Spleen (tissue), 11 donors: ENCODE results near the gene NUTF2. TPM values are rescaled to one million over a fixed set of nuclear protein-coding genes. Genes with fewer than 3 reads are reported as not detected.

Source experiments
- DNase-seq: peaks from one replicate; pipeline ENCODE4 v3.0.0-alpha.2; 2020
- H3K27ac ChIP-seq, 8 donors: fragments of 200-600 bp; sonication (generic) in 7 of 8; 1 replicate in 4 of 8; 2 replicates in 4 of 8; pipeline versions ENCODE4 v1.5.0 to v1.8.0; 2016 to 2021; ENCODE audit warnings: inconsistent platforms in 4 of 8, mild to moderate bottlenecking in 4 of 8, moderate library complexity in 1 of 8
- H3K27me3 ChIP-seq, 7 donors: fragments of 200-600 bp; sonication (generic) in 6 of 7; replicated peaks in 1 of 7; 1 replicate in 4 of 7; 2 replicates in 3 of 7; pipeline versions ENCODE4 v1.5.0 to v1.8.0; 2016 to 2021; ENCODE audit warnings: inconsistent platforms in 3 of 7, mild to moderate bottlenecking in 1 of 7
- H3K36me3 ChIP-seq, 6 donors: fragments of 200-600 bp; sonication (generic) in 5 of 6; 1 replicate in 4 of 6; 2 replicates in 2 of 6; pipeline versions ENCODE4 v1.5.0 to v1.8.0; 2016 to 2021; ENCODE audit warnings: inconsistent platforms in 2 of 6
- H3K4me1 ChIP-seq, 6 donors: fragments of 200-600 bp; sonication (generic) in 5 of 6; 1 replicate in 3 of 6; 2 replicates in 3 of 6; pipeline versions ENCODE4 v1.5.0 to v1.8.0; 2016 to 2021; ENCODE audit warnings: inconsistent platforms in 3 of 6
- H3K4me3 ChIP-seq, 8 donors: fragments of 200-600 bp; sonication (generic) in 7 of 8; 1 replicate in 4 of 8; 2 replicates in 4 of 8; pipeline versions ENCODE4 v1.5.0 to v1.8.0; 2016 to 2021; ENCODE audit warnings: inconsistent platforms in 4 of 8, mild to moderate bottlenecking in 4 of 8, moderate library complexity in 2 of 8
- H3K9me3 ChIP-seq, 8 donors: fragments of 200-600 bp; sonication (generic) in 7 of 8; 1 replicate in 4 of 8; 2 replicates in 4 of 8; pipeline versions ENCODE4 v1.5.0 to v1.8.0; 2016 to 2021; ENCODE audit warnings: inconsistent platforms in 4 of 8
- CTCF ChIP-seq, 11 experiments: fragments of 200-600 bp in 7 of 11; fragments of 450-650 bp in 4 of 11; sonication (generic) in 4 of 11; IDR thresholded peaks in 8 of 11; conservative IDR thresholded peaks in 3 of 11; 1 replicate in 7 of 11; 2 replicates in 4 of 11; pipeline versions ENCODE4 v1.4.0 to v1.8.0; 2016 to 2021; ENCODE audit warnings: antibody characterized with exemption in 11 of 11, inconsistent platforms in 4 of 11, mild to moderate bottlenecking in 1 of 11
- POLR2A ChIP-seq, 3 donors: fragments of 450-650 bp; IDR thresholded peaks; one replicate each; pipeline ENCODE4 v1.5.1; 2017; ENCODE audit warnings: antibody characterized with exemption in 3 of 3, mild to moderate bottlenecking in 1 of 3
- POLR2AphosphoS5 ChIP-seq, 3 donors: sonication (generic); formaldehyde crosslinking; IDR thresholded peaks; one replicate each; pipeline ENCODE4 v1.5.1; 2017; ENCODE audit warnings: antibody characterized with exemption in 3 of 3
- WGBS, 5 donors: extraction: QIAGEN DNeasy Blood & Tissue Kit in 3 of 5; methylation state at CpG; one replicate each; pipeline versions ENCODE4 v1.1.5 to v1.1.7; 2013 to 2018; 5-methylcytosine and 5-hydroxymethylcytosine counted together
- intact Hi-C: fragments of 100-400 bp; cut with DNase I; formaldehyde crosslinking; loops from one replicate; pipeline ENCODE4 v1.15.0; 2023; ENCODE audit warnings: low total_unique reads
- polyA plus RNA-seq, 3 donors: library from polyadenylated mRNA; stranded (reverse); fragments of 200-250 nt; gene quantifications; one replicate each; pipeline ENCODE4 v1.2.1, GENCODE V29; 2013
- total RNA-seq, 7 donors: library from RNA; depleted of rRNA in 3 of 7; stranded (reverse); fragments of >200 nt in 3 of 7; fragmentation: NEBNext Ultra II Directional in 4 of 7; extraction: Animal tissue kit (Norgen Biotek cat#: 25700) in 4 of 7; gene quantifications; one replicate each; pipeline versions ENCODE4 v1.1.0 to v1.2.1, GENCODE V29; 2016 to 2021
- donor health status: healthy with polysubstance abuse.
- donor health status: DM: no; HTN: no; CAD: no; lungs with moderate emphysema.
- donor health status: DM: no; HTN: no; CAD: no.
- donor health status: Bipolar disorder and iron deficiency.
- donor health status: healthy.
- donor health status: DM: no; HTN: no; CAD: no.
- donor health status: DM: yes; HTN: yes; CAD: no.

NUTF2 gene
- total and polyA plus RNA-seq, 10 donors = 38.8 to 116 (median 52.6) TPM

GRCh38 chr16:67825119-67825518 lies 21.6 kb upstream of the NUTF2 start:
- H3K4me1 ChIP-seq = no peaks in the 10 kb centered on the region
- no peaks in the 10 kb centered on the region for H3K9me3 ChIP-seq
- no peak overlapping the region for H3K4me3 ChIP-seq
- intact Hi-C loops = no loop called here
- no peak for DNase-seq
- no peaks in the 10 kb centered on the region for H3K27me3 ChIP-seq
- H3K36me3 ChIP-seq = peaks cover 0 to 47% (median 34%) of the 10 kb centered on the region in 6 donors
- 90 to 93% (median 92%) methylated on average over 7 to 8 of the region's 8 CpGs for WGBS, 5 donors
- no peak overlapping the region for H3K27ac ChIP-seq
- TF ChIP-seq POLR2AphosphoS5 (IDR thresholded peaks at IDR 0.05) (no peak), CTCF (IDR thresholded peaks at IDR 0.05 in 8 of 11, conservative IDR thresholded peaks at IDR 0.05 in 3 of 11) (no peak), POLR2A (IDR thresholded peaks at IDR 0.05) (no peak)

- WGBS, 5 donors = 93 to 97% (median 96%) methylated on average over 3 to 14 of the region's 14 CpGs
- Histone ChIP-seq H3K36me3 (peaks cover 0 to 55% (median 41%) of the 10 kb centered on the region in 6 donors), H3K4me3 (no peak overlapping the region), H3K4me1 (no peaks in the 10 kb centered on the region), H3K9me3 (no peaks in the 10 kb centered on the region), H3K27me3 (no peaks in the 10 kb centered on the region), H3K27ac (no peak overlapping the region)
- no peak for DNase-seq
- TF ChIP-seq POLR2AphosphoS5 (IDR thresholded peaks at IDR 0.05) = no peak
- TF ChIP-seq POLR2A (IDR thresholded peaks at IDR 0.05) = no peak
- TF ChIP-seq CTCF (IDR thresholded peaks at IDR 0.05 in 8 of 11, conservative IDR thresholded peaks at IDR 0.05 in 3 of 11) = no peak
- intact Hi-C loops = no loop called here
Measured at GRCh38 chr16:67825906-67826305, 20.8 kb upstream of the NUTF2 start.

GRCh38 chr16:67828651-67829050 lies 18.1 kb upstream of the NUTF2 start:
- Histone ChIP-seq H3K4me1 (peaks cover 8 to 20% (median 13%) of the 10 kb centered on the region in 6 donors), H3K27ac (no peak overlapping the region), H3K4me3 (no peak overlapping the region), H3K27me3 (no peaks in the 10 kb centered on the region), H3K36me3 (peaks cover 0 to 69% (median 54%) of the 10 kb centered on the region in 6 donors), H3K9me3 (no peaks in the 10 kb centered on the region)
- no peak for DNase-seq
- 92 to 100% (median 95%) methylated on average over 4 of the region's 4 CpGs for WGBS, 5 donors
- TF ChIP-seq POLR2AphosphoS5 (IDR thresholded peaks at IDR 0.05) = no peak
- no peak for TF ChIP-seq POLR2A (IDR thresholded peaks at IDR 0.05)
- TF ChIP-seq CTCF (IDR thresholded peaks at IDR 0.05 in 8 of 11, conservative IDR thresholded peaks at IDR 0.05 in 3 of 11) = no peak
- intact Hi-C loops = no loop called here

- no peak for TF ChIP-seq POLR2AphosphoS5 (IDR thresholded peaks at IDR 0.05)
- no peak for TF ChIP-seq CTCF (IDR thresholded peaks at IDR 0.05 in 8 of 11, conservative IDR thresholded peaks at IDR 0.05 in 3 of 11)
- peaks cover 0 to 43% (median 41%) of the 10 kb centered on the region in 6 donors for H3K36me3 ChIP-seq
- intact Hi-C loops = no loop called here
- WGBS, 5 donors = 0 to 8% (median 2%) methylated on average over 3 of the region's 3 CpGs
- peak overlapping the region; percentile 52 to 97 (median 90) for H3K4me3 ChIP-seq
- no peaks in the 10 kb centered on the region for H3K9me3 ChIP-seq
- peak overlapping the region in 5 of 8 donors; percentile 62 to 85 (median 74) for H3K27ac ChIP-seq
- peaks cover 8 to 30% (median 19%) of the 10 kb centered on the region in 6 donors for H3K4me1 ChIP-seq
- DNase-seq = no peak
- H3K27me3 ChIP-seq = no peaks in the 10 kb centered on the region
Measured at GRCh38 chr16:67833030-67833414, 13.7 kb upstream of the NUTF2 start.
